Fibroblast of villous mesenchyme (primary cell): ENCODE data around the gene DCDC2C. TPM values are rescaled to one million over a fixed set of nuclear protein-coding genes. Genes with fewer than 3 reads are reported as not detected.

Source experiments
- DNase-seq: peaks from one replicate; pipeline ENCODE4 v3.0.0-alpha.2; 2010; ENCODE audit warnings: low read depth
- H3K4me3 ChIP-seq: 2 replicates; pipeline ENCODE4 v1.5.1; 2011; ENCODE audit warnings: low read depth, mild to moderate bottlenecking, low read length
- CTCF ChIP-seq: IDR thresholded peaks from 2 replicates; pipeline ENCODE4 v1.5.1; 2012; ENCODE audit warnings: low read depth, mild to moderate bottlenecking, low read length; ENCODE audit not compliant: insufficient read depth
- total RNA-seq: library from RNA; depleted of rRNA; stranded (reverse); fragments of >200 nt; gene quantifications from 2 replicates; pipeline ENCODE4 v1.2.3, GENCODE V29; 2012

DCDC2C gene
- total RNA-seq, 1 donor, result not detected

GRCh38 chr2:3766824-3767223 is 63.4 kb downstream of the DCDC2C start:
- DNase-seq, result no peak
- H3K4me3 ChIP-seq, result no peak overlapping the region
- no peak for TF ChIP-seq CTCF

DNA sequence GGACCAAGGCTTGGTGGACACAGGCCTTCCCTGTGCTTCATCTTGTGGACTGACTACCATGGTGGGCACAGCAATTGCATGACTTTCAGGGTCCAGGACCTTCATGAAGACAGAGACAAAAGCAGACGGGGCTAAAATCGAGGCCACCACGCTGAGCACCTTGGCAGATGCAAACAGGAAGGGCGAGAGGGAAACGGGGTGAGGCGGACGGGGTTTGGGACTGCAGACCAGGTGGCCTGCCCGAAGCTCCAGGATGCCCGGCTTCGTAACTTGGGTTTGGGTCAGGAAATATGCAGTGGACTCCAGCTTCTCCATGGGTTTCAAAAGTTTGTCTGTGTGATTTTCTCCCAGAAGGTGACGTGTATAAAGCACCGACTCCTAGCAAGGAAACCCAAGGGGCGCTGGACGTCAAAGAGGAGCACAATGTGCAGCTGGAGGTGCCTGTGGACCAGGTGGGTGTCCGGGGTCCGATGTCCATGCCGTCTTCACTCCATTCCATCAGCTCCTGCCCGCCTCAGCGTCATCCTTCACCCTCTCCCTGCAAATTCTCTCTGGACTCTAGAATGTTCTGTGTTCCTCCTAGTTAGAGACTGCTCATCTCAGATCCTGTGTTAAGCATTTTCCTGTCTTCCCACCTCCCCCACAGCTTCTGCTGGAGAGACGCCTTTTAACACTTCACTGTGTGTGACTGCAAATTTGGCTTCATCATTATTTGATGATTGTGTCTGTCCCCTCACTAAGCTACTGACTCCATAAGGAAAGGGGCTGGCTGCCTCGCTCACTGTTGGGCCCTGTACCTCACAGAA is 65.8 kb downstream of the DCDC2C start:
- TF ChIP-seq CTCF, result no peak
- H3K4me3 ChIP-seq, result no peak overlapping the region
- DNase-seq, result no peak

- no peak overlapping the region for H3K4me3 ChIP-seq
- no peak for DNase-seq
- no peak for TF ChIP-seq CTCF
These were observed 66.4 kb downstream of the DCDC2C start for GRCh38 chr2:3769766-3770165.

- H3K4me3 ChIP-seq, result no peak overlapping the region
- TF ChIP-seq CTCF, result no peak
- DNase-seq, result no peak
These were observed 67.5 kb downstream of the DCDC2C start for GRCh38 chr2:3770724-3771415.

GRCh38 chr2:3771576-3771975 is 68.2 kb downstream of the DCDC2C start:
- no peak for TF ChIP-seq CTCF
- H3K4me3 ChIP-seq, result no peak overlapping the region
- DNase-seq, result no peak

- TF ChIP-seq CTCF, result no peak
- DNase-seq, result no peak
- no peak overlapping the region for H3K4me3 ChIP-seq
These were observed 71.0 kb downstream of the DCDC2C start for GRCh38 chr2:3774336-3774735.
